Upper lobe of left lung (tissue), 6 donors: Measurements from ENCODE around the gene PAX7. TPM values are rescaled to one million over a fixed set of nuclear protein-coding genes. Genes with fewer than 3 reads are reported as not detected.

Experiments
- ATAC-seq, 2 donors: fragments of 200-7000 bp; cut with Tn5 transposase; one replicate each; pipeline ENCODE4 v1.9.1; 2022; ENCODE audit warnings: mild to moderate bottlenecking in 2 of 2, moderate library complexity in 2 of 2; ENCODE audit not compliant: low FRiP score in 2 of 2
- DNase-seq, 2 donors: peaks; one replicate each; pipeline ENCODE4 v3.0.0-alpha.2; 2019 to 2020
- H3K27ac ChIP-seq, 4 donors: fragments of 200-600 bp; sonication (generic); one replicate each; pipeline ENCODE4 v1.5.1; 2016 to 2019
- H3K27me3 ChIP-seq, 4 donors: fragments of 200-600 bp; sonication (generic); one replicate each; pipeline ENCODE4 v1.5.1; 2017 to 2019
- H3K36me3 ChIP-seq, 4 donors: fragments of 200-600 bp; sonication (generic); one replicate each; pipeline ENCODE4 v1.5.1; 2016 to 2019
- H3K4me1 ChIP-seq, 4 donors: fragments of 200-600 bp; sonication (generic); one replicate each; pipeline ENCODE4 v1.5.1; 2018 to 2019
- H3K4me3 ChIP-seq, 4 donors: fragments of 200-600 bp; sonication (generic); one replicate each; pipeline ENCODE4 v1.5.1; 2017 to 2019; ENCODE audit warnings: mild to moderate bottlenecking in 2 of 4, moderate library complexity in 1 of 4
- H3K9me3 ChIP-seq, 4 donors: fragments of 200-600 bp; sonication (generic); one replicate each; pipeline ENCODE4 v1.5.1; 2018 to 2019
- CTCF ChIP-seq, 6 experiments: fragments of 450-650 bp in 4 of 6; fragments of 200-600 bp in 2 of 6; sonication (generic) in 2 of 6; IDR thresholded peaks; one replicate each; pipeline ENCODE4 v1.5.1; 2016 to 2019; ENCODE audit warnings: antibody characterized with exemption in 6 of 6
- EP300 ChIP-seq, 4 donors: sonication (generic); formaldehyde crosslinking; IDR thresholded peaks; one replicate each; pipeline ENCODE4 v1.5.1; 2017; ENCODE audit warnings: antibody characterized with exemption in 4 of 4, control low read depth in 2 of 4
- POLR2A ChIP-seq, 4 donors: fragments of 450-650 bp; IDR thresholded peaks; one replicate each; pipeline ENCODE4 v1.5.1; 2016 to 2017; ENCODE audit warnings: antibody characterized with exemption in 4 of 4, mild to moderate bottlenecking in 2 of 4
- POLR2AphosphoS5 ChIP-seq, 2 donors: sonication (generic); formaldehyde crosslinking; IDR thresholded peaks; one replicate each; pipeline ENCODE4 v1.5.1; 2017; ENCODE audit warnings: antibody characterized with exemption in 2 of 2
- WGBS, 2 donors: methylation state at CpG; one replicate each; pipeline ENCODE4 v1.1.5; 2017 to 2018; 5-methylcytosine and 5-hydroxymethylcytosine counted together
- total RNA-seq, 6 donors: library from RNA; depleted of rRNA in 4 of 6; stranded (reverse); fragments of >200 nt in 4 of 6; gene quantifications; one replicate each; pipeline versions ENCODE4 v1.1.0 to v1.2.1, GENCODE V29; 2016 to 2021
- donor health status: DM: no; HTN: no; CAD: no; lungs with moderate emphysema.
- donor health status: DM: no; HTN: yes; CAD: no; lungs with severe emphysema.

The PAX7 gene
- total RNA-seq, 6 donors from 2014 or later, result not detected

- Histone ChIP-seq H3K27me3 (peaks cover 0 to 4% (median 2%) of the 10 kb centered on the region in 4 donors), H3K36me3 (no peaks in the 10 kb centered on the region), H3K4me3 (no peak overlapping the region), H3K4me1 (no peaks in the 10 kb centered on the region), H3K27ac (no peak overlapping the region), H3K9me3 (no peaks in the 10 kb centered on the region)
- 63 to 73% methylated on average over 6 of the region's 6 CpGs for WGBS, 2 donors
- DNase-seq (no peak), ATAC-seq (no peak)
- no peak for TF ChIP-seq POLR2A (IDR thresholded peaks at IDR 0.05)
- no peak for TF ChIP-seq CTCF (IDR thresholded peaks at IDR 0.05)
- no peak for TF ChIP-seq EP300 (IDR thresholded peaks at IDR 0.05)
- no peak for TF ChIP-seq POLR2AphosphoS5 (IDR thresholded peaks at IDR 0.05)
These were observed 77.1 kb downstream of the PAX7 start for GRCh38 chr1:18707696-18708257.

- ATAC-seq (no peak), DNase-seq (no peak)
- Histone ChIP-seq H3K36me3 (no peaks in the 10 kb centered on the region), H3K27me3 (no peaks in the 10 kb centered on the region), H3K27ac (no peak overlapping the region), H3K4me3 (no peak overlapping the region), H3K4me1 (no peaks in the 10 kb centered on the region), H3K9me3 (no peaks in the 10 kb centered on the region)
- TF ChIP-seq POLR2AphosphoS5 (IDR thresholded peaks at IDR 0.05), result no peak
- no peak for TF ChIP-seq CTCF (IDR thresholded peaks at IDR 0.05)
- TF ChIP-seq EP300 (IDR thresholded peaks at IDR 0.05), result no peak
- TF ChIP-seq POLR2A (IDR thresholded peaks at IDR 0.05), result no peak
- WGBS, 2 donors, result 49 to 53% methylated on average over 3 of the region's 3 CpGs
These were observed 79.4 kb downstream of the PAX7 start for GRCh38 chr1:18710002-18710401.

- no peak for TF ChIP-seq EP300 (IDR thresholded peaks at IDR 0.05)
- TF ChIP-seq POLR2A (IDR thresholded peaks at IDR 0.05), result no peak
- TF ChIP-seq CTCF (IDR thresholded peaks at IDR 0.05), result no peak
- no peak for TF ChIP-seq POLR2AphosphoS5 (IDR thresholded peaks at IDR 0.05)
- no peak overlapping the region for H3K4me3 ChIP-seq
- H3K4me1 ChIP-seq, result no peaks in the 10 kb centered on the region
- no peaks in the 10 kb centered on the region for H3K9me3 ChIP-seq
- DNase-seq (no peak), ATAC-seq (no peak)
- no peaks in the 10 kb centered on the region for H3K27me3 ChIP-seq
- H3K27ac ChIP-seq, result no peak overlapping the region
- no peaks in the 10 kb centered on the region for H3K36me3 ChIP-seq
- 62 to 63% methylated on average over 8 of the region's 8 CpGs for WGBS, 2 donors
These were observed 80.4 kb downstream of the PAX7 start for GRCh38 chr1:18711003-18711402.

- TF ChIP-seq EP300 (IDR thresholded peaks at IDR 0.05), result no peak
- no peak for ATAC-seq
- Histone ChIP-seq H3K9me3 (no peaks in the 10 kb centered on the region), H3K4me1 (peaks cover 0 to 6% (median 0%) of the 10 kb centered on the region in 4 donors), H3K27me3 (peaks cover 0 to 2% (median 1%) of the 10 kb centered on the region in 4 donors), H3K36me3 (no peaks in the 10 kb centered on the region), H3K4me3 (no peak overlapping the region), H3K27ac (no peak overlapping the region)
- no peak for DNase-seq
- 66 to 72% methylated on average over 9 to 11 of the region's 11 CpGs for whole genome bisulfite sequencing, 2 donors
These were observed 81.0 kb downstream of the PAX7 start for GRCh38 chr1:18711536-18712251.

- 45 to 57% methylated on average over 5 of the region's 5 CpGs for WGBS, 2 donors
- Histone ChIP-seq H3K27me3 (peaks cover 0 to 8% (median 4%) of the 10 kb centered on the region in 4 donors), H3K4me1 (peaks cover 0 to 10% (median 0%) of the 10 kb centered on the region in 4 donors), H3K36me3 (no peaks in the 10 kb centered on the region), H3K27ac (no peak overlapping the region), H3K9me3 (no peaks in the 10 kb centered on the region), H3K4me3 (no peak overlapping the region)
- ATAC-seq, result no peak
- TF ChIP-seq EP300 (IDR thresholded peaks at IDR 0.05) (no peak), POLR2A (IDR thresholded peaks at IDR 0.05) (no peak), POLR2AphosphoS5 (IDR thresholded peaks at IDR 0.05) (no peak), CTCF (IDR thresholded peaks at IDR 0.05) (no peak)
- DNase-seq, result no peak
These were observed 81.6 kb downstream of the PAX7 start for GRCh38 chr1:18712252-18712600.
